Measurements from ENCODE around the gene E2F3.
"Not testable (repeated sequence)": the region's sequence is repeated elsewhere in the genome, so short reads cannot be mapped to it uniquely, and the experiment has no call there.

E2F3 gene

GRCh38 chr6:20472748-20473147, 71.1 kb downstream of the E2F3 start:
- DNase-seq: no peak

GRCh38 chr6:20473518-20473917, 71.8 kb downstream of the E2F3 start:
- DNase-seq: no peak

- DNase-seq: no peak
Measured at GRCh38 chr6:20474874-20475542, 73.3 kb downstream of the E2F3 start.

GRCh38 chr6:20476501-20477043, 74.9 kb downstream of the E2F3 start:
- no peak for DNase-seq

- DNase-seq: no peak
Measured at GRCh38 chr6:20477485-20477884, 75.8 kb downstream of the E2F3 start.

GRCh38 chr6:20479060-20479459, 77.4 kb downstream of the E2F3 start:
- no peak for DNase-seq

- no peak for DNase-seq
Measured at GRCh38 chr6:20479526-20479925, 77.8 kb downstream of the E2F3 start.

GRCh38 chr6:20481281-20481680, 79.6 kb downstream of the E2F3 start:
- DNase-seq: no peak

- DNase-seq: no peak
Measured at GRCh38 chr6:20483887-20484497, 82.3 kb downstream of the E2F3 start.

- DNase-seq: no peak
Measured at GRCh38 chr6:20486641-20487040, 85.0 kb downstream of the E2F3 start.

GRCh38 chr6:20487669-20488375, 86.1 kb downstream of the E2F3 start:
- no peak for DNase-seq

GRCh38 chr6:20490591-20490990, 88.9 kb downstream of the E2F3 start:
- DNase-seq: no peak

- DNase-seq: no peak
Measured at GRCh38 chr6:20492099-20492498, 90.4 kb downstream of the E2F3 start.

- no peak for DNase-seq
Measured at GRCh38 chr6:20497216-20498040, 95.7 kb downstream of the E2F3 start.

GRCh38 chr6:20498041-20498385, 96.3 kb downstream of the E2F3 start:
- DNase-seq: no peak

GRCh38 chr6:20509212-20509611, 107.5 kb downstream of the E2F3 start:
- no peak for DNase-seq

GRCh38 chr6:20511852-20512251, 110.2 kb downstream of the E2F3 start:
- DNase-seq: no peak

- not testable (repeated sequence) for DNase-seq
Measured at GRCh38 chr6:20525208-20525607, 123.5 kb downstream of the E2F3 start.

GRCh38 chr6:20529086-20529448, 127.4 kb downstream of the E2F3 start:
- not testable (repeated sequence) for DNase-seq

GRCh38 chr6:20532881-20533280, 131.2 kb downstream of the E2F3 start:
- no peak for DNase-seq

- no peak for DNase-seq
Measured at GRCh38 chr6:20533746-20534294, 132.1 kb downstream of the E2F3 start.

GRCh38 chr6:20534295-20535262, 132.9 kb downstream of the E2F3 start, which contains the start of gene CDKAL1:
Gene CDKAL1, plus strand, starts transcription at chr6:20534457. Its CDS starts 11,894 bp downstream, at chr6:20546351.
- peak; percentile 60 to 76 for DNase-seq

All from NCI-H187 (cell line).